ENCODE measurements around the gene HDAC4. TPM values are rescaled to one million over a fixed set of nuclear protein-coding genes. Genes with fewer than 3 reads are reported as not detected.

The HDAC4 gene
- total RNA-seq, 2 donors from 2014 or later, result 49.8 to 71.7 TPM

DNA sequence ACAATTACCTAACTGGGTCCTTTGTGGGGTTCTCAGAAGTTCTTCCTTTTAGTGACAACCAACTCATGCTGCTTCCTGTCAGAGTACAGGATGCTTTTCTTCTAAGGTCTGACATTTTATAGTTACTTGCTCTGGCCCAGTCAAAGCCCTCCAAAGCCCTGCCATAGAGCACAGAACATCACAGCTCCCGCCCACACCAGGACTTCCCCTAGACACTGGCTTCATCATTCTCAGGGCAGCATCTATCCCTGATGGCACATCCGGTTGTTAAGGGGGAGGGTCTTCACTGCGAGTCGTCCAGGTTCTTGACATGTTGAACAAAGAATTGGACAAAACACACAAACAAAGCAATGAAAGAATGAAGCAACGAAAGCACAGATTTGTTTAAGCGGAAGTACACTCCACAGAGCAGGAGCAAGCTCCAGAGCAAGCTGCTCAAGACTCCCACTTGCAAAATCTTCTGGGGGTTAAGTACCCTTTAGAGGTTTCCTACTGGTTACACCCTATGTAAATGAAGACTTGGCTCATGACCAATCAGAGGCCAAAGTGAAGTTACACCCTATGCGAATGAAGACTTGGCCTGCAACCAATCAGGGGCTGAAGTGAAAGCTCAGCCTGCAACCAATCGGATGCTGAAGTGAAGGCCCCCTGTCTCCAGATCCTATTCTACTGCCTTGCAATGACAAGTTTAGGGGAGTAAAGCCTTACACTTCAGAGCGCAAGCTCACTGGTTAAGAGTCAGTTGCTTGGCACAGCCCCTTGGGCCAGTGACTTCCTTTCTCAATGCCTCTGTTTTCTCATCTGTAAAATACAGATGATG, 79.0 kb downstream of the HDAC4 start:
- H3K27me3 Mint-ChIP-seq (ENCODE audit: low read depth), result peaks cover 8% of the 10 kb centered on the region
- H3K36me3 Mint-ChIP-seq (ENCODE audit: insufficient read depth in 2 of 2), result peaks cover 4 to 14% of the 10 kb centered on the region in 2 donors
- H3K9me3 Mint-ChIP-seq, result no peaks in the 10 kb centered on the region
- DNase-seq (peak; percentile 79 to 82), ATAC-seq (replicated peaks in 1 of 2) (peak; percentile 87 to 89)
- peaks cover 79% of the 10 kb centered on the region for H3K4me1 Mint-ChIP-seq (ENCODE audit: low read depth)
- peak overlapping the region; percentile 66 to 67 for H3K4me3 Mint-ChIP-seq
- H3K27ac Mint-ChIP-seq, result peak overlapping the region; percentile 95

DNA sequence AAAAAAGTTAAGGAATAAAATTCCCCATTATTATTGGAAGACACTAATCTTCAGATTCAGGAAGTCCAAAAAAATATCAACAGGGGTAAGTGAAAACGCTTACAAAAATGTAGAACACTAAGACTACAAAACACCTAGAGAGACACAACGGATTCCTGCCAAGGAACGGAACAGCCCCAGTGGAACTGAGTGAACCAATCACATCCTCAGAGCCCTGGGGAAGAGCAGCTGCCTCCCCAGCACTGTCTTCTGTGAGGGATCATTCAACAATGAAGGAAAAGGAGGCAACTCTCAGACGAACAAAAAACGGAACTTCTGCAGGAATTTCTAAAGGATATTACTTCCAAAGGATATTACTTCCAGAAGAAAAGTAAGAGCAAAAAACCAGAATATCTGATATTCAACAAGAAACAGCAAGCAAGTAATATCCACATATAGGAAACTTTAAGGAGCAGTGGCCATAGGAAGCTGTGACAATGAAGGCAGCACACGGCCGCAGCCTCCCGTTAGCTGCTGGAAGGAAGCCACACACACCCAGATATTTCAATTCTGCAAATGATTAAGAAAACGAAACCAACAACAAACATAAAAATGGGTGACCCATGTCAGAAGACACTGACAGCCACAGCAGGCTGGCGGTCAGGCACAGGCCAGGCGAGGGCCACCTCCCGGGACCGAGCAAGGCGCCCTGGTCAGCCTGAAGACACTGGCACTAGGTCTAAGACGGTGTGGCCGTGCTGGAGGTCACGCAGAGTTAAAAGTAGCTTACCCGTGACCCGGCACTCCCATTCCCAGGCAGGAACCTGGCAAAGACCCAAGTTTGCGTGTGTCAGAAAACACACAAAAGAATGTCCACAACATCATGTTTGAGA, 81.8 kb downstream of the HDAC4 start:
- H3K36me3 Mint-ChIP-seq (ENCODE audit: insufficient read depth in 2 of 2), result peaks cover 5 to 25% of the 10 kb centered on the region in 2 donors
- ATAC-seq (replicated peaks in 1 of 2), result no peak
- H3K27ac Mint-ChIP-seq, result peak overlapping the region; percentile 91
- no peak for DNase-seq
- no peaks in the 10 kb centered on the region for H3K9me3 Mint-ChIP-seq
- H3K4me3 Mint-ChIP-seq, result peak overlapping the region in 1 of 2 donors; percentile 83
- peaks cover 76% of the 10 kb centered on the region for H3K4me1 Mint-ChIP-seq (ENCODE audit: low read depth)
- H3K27me3 Mint-ChIP-seq (ENCODE audit: low read depth), result peaks cover 8% of the 10 kb centered on the region

DNA sequence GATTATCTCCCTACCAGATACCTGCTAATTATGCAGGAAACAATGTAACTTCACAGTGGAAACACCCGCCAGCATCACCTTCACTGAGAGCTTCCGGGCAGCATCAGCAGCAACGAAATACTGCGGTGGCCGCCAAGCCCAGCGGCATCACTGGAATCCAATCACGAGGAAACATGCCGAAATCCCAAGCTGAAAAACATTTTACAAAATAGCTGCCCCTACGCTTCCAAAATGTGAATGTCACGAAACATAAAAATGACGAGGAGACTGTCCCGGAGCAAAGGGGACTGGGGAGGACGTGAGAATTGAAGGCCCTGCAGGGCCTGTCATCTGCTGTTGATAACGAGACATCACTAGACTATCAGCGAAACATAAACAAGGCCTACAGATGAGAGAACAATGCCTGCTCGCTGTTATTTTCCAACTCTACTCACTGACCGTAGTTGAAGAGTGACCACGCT, 82.6 kb downstream of the HDAC4 start:
- ATAC-seq (replicated peaks in 1 of 2) (no peak), DNase-seq (no peak)
- Mint-ChIP-seq H3K27ac (peak overlapping the region; percentile 13), H3K4me3 (peak overlapping the region in 1 of 2 donors; percentile 83), H3K27me3 (ENCODE audit: low read depth) (peaks cover 5% of the 10 kb centered on the region), H3K36me3 (ENCODE audit: insufficient read depth in 2 of 2) (peaks cover 6 to 22% of the 10 kb centered on the region in 2 donors), H3K9me3 (no peaks in the 10 kb centered on the region), H3K4me1 (ENCODE audit: low read depth) (peaks cover 71% of the 10 kb centered on the region)

DNA sequence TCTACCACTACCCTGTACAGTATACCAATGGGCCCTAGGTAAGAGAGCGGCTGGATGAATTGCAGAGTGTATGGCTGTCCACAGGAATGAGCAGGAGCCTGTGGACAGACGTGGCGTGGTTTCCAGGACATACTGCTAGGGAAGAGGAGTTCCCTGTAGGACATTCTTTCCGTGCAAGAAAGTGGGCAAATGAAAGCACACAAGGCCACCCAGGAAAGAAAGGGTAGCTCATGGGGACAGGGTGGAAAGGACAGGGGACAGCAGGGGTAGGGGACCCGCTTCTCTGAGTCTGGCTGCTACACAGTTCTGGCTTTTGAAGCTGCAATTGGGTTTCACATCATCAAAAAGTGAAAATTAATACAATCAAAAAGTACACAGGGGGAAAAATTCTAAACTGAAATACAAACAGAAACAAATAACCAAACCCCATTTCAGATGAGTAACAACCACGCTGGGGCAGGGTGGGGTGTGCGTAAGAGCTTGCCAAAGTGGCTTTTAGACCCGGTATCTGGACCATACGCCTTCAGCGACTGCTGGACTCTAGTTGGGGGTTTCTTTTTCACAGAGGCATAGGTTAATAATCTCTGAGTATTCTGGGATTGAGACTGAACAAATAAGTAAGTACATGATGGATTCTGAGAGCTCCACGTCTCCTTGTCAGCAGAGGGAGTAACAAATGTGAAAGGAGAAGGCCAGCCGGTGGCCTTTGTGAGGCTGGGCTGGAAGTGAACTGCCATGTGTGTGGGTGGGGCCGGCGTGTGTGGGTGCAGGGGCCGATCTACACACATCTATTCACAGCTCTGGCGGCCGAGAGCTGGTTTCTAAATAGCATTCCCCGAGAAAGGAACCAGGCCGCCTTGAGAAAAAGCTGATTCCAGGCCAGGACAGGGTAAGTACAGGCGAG, 84.0 kb downstream of the HDAC4 start:
- ATAC-seq (replicated peaks in 1 of 2) (no peak), DNase-seq (no peak)
- Mint-ChIP-seq H3K9me3 (no peaks in the 10 kb centered on the region), H3K4me3 (no peak overlapping the region), H3K4me1 (ENCODE audit: low read depth) (peaks cover 58% of the 10 kb centered on the region), H3K27me3 (ENCODE audit: low read depth) (no peaks in the 10 kb centered on the region), H3K36me3 (ENCODE audit: insufficient read depth in 2 of 2) (peaks cover 6 to 19% of the 10 kb centered on the region in 2 donors), H3K27ac (no peak overlapping the region)

DNA sequence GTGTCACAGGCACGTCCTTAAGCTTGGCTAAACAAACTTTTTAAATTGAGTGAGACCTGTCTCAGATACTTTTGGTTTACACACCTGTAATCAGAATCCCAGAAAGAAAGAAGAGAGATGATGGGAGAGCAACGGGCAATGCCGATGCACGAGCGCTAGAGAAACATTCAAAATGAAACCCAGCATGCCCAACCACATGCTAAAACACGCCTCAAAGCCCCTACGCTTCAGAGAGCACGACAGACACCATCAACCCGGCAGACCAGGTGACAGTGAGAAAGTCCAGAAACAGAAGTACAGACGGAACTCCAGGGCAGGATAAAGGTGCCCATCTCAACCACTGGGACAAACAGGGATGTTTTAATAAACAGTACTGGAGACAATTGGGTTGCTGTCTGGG, 85.5 kb downstream of the HDAC4 start:
- H3K36me3 Mint-ChIP-seq (ENCODE audit: insufficient read depth in 2 of 2), result peaks cover 6 to 18% of the 10 kb centered on the region in 2 donors
- peak in 1 of 2 donors; percentile 69 for ATAC-seq (replicated peaks in 1 of 2)
- peak overlapping the region in 1 of 2 donors; percentile 66 for H3K4me3 Mint-ChIP-seq
- H3K27me3 Mint-ChIP-seq (ENCODE audit: low read depth), result no peaks in the 10 kb centered on the region
- no peak overlapping the region for H3K27ac Mint-ChIP-seq
- peaks cover 43% of the 10 kb centered on the region for H3K4me1 Mint-ChIP-seq (ENCODE audit: low read depth)
- H3K9me3 Mint-ChIP-seq, result no peaks in the 10 kb centered on the region
- no peak for DNase-seq

DNA sequence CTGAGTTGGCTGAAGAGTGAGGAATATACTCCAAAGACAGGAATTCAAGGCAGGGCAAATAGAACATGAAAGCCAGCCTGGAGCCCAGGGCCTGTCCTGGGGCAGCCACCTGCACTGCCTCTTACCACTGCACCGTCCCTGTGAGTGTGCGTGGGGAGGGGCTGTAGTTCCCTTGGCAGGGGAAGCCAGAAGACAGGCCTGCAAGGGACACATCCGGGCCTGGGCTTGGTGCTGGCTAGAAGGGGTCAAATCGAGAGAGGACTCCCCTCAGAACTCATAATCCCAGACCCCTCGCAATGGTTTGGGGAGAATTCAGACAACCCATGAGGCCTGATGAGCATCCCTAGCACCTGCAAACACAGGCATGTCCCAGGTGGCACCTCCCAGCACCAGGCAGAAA, 87.0 kb downstream of the HDAC4 start:
- Mint-ChIP-seq H3K36me3 (ENCODE audit: insufficient read depth in 2 of 2) (peaks cover 6 to 18% of the 10 kb centered on the region in 2 donors), H3K27me3 (ENCODE audit: low read depth) (no peaks in the 10 kb centered on the region), H3K27ac (no peak overlapping the region), H3K4me1 (ENCODE audit: low read depth) (peaks cover 35% of the 10 kb centered on the region), H3K4me3 (no peak overlapping the region), H3K9me3 (no peaks in the 10 kb centered on the region)
- DNase-seq (no peak), ATAC-seq (replicated peaks in 1 of 2) (no peak)

DNA sequence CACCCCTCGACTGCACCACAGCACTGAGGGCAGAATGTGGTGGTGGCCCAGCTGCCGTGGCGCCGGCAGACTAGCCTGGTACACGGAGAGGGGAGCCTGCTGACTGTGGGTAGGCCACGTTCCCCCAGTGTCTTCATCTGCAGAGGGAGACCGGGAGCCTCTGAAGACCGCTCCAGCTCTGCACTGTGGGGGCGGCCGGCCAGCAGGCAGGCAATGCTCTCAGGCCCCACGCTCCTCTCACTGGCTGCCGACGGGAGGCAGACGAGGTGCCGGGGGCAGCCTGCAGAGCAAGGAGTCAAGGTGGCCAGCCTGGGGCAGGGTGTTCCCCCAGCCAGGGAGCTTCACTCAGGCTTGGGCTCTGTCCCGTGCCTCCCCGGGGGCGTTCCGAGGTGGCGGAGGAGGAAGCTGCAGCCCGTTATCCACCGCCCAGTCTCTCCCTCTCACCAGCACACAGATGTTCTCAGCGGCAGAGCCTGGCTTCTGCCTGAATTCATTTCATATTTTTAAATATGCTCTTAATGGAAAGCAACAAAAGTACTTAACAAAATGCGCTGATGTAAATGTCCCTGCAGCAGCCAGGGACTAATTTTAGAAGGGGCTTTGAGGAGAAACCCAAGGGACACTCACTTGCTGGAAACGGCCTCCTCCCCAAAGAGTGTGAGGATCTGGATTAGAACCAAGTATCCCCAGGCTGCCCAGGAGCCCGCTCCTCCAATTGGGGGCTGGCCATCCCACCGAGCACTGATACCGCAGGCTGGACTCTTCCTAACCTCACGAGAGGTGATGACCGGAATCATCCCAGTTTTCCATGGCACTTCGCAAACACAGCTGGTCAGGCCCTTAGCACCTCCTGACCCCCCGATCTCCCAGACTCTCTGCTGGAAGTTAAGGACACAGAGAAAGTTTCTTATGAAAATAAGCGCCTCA, 87.8 kb downstream of the HDAC4 start:
- Mint-ChIP-seq H3K27ac (no peak overlapping the region), H3K4me3 (no peak overlapping the region), H3K4me1 (ENCODE audit: low read depth) (peaks cover 32% of the 10 kb centered on the region), H3K9me3 (no peaks in the 10 kb centered on the region), H3K36me3 (ENCODE audit: insufficient read depth in 2 of 2) (peaks cover 6 to 18% of the 10 kb centered on the region in 2 donors), H3K27me3 (ENCODE audit: low read depth) (no peaks in the 10 kb centered on the region)
- no peak for ATAC-seq (replicated peaks in 1 of 2)
- DNase-seq, result no peak

DNA sequence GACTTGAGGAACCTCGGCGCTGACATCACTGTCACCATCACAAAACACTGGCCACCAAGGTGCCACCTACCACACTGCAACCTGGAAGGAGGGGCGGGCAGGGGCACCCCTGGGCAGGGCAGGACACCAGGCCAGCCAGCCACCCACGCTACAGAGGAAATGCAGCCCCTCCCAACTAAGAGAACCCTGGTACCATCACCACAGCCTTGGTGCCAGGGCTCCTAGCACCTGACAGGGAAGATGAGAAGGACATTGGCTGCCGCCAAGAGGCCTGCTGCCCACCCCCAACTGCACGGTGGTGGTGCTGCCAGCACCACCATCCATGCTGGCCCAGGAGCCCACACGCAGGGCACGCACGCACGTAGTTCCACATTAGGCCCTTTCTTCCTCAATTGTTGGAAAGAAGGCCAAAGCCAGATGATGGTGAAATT, 88.7 kb downstream of the HDAC4 start:
- DNase-seq (no peak), ATAC-seq (replicated peaks in 1 of 2) (no peak)
- Mint-ChIP-seq H3K27me3 (ENCODE audit: low read depth) (no peaks in the 10 kb centered on the region), H3K27ac (no peak overlapping the region), H3K9me3 (no peaks in the 10 kb centered on the region), H3K4me3 (no peak overlapping the region), H3K36me3 (ENCODE audit: insufficient read depth in 2 of 2) (peaks cover 6 to 18% of the 10 kb centered on the region in 2 donors), H3K4me1 (ENCODE audit: low read depth) (peaks cover 28% of the 10 kb centered on the region)

DNA sequence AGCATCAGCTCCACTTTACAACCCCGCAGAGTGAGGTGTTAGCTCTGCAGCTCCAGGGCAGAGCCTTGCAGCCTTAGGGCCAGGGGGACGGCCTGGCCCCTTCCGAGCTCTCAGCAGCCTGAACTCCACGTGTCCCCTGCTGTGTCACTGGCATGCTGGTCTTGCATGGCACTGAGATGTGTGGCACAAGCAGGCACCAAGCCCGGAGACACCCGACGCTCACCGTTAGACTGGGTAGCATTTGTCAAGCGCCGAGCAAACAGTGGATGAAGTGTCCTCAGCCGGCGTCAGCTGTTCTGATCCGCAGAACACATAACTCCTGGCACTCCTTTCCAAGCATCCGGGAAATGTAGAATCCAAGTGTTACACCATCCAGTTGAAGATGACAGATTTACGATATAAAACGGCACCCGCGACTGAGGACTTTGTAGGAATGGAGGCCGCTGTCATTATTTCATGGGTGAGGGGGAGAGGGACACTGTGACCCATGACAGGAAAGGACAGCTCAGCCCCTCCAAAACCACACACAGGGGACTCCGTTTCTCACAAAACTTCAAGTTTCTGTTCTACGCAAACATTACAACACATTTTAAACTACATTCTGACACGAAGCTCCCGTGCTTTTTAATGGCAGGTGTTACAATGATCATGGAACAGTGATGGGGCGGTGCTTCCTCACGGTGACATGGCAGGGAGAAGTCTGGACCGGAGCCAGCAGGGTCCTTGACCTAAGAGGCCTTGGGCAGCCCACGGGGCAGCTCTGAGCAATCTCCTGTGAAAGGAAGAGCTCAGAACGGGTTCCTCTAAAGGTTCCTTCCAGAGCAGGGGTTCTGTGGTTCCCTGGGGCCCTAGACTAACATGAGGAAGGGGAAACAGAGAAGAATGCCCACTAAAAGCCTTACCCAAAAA, 89.4 kb downstream of the HDAC4 start:
- Mint-ChIP-seq H3K4me1 (ENCODE audit: low read depth) (peaks cover 21% of the 10 kb centered on the region), H3K9me3 (no peaks in the 10 kb centered on the region), H3K27me3 (ENCODE audit: low read depth) (peaks cover under 1% of the 10 kb centered on the region), H3K4me3 (no peak overlapping the region), H3K27ac (no peak overlapping the region), H3K36me3 (ENCODE audit: insufficient read depth in 2 of 2) (peaks cover 6 to 14% of the 10 kb centered on the region in 2 donors)
- no peak for DNase-seq
- no peak for ATAC-seq (replicated peaks in 1 of 2)

DNA sequence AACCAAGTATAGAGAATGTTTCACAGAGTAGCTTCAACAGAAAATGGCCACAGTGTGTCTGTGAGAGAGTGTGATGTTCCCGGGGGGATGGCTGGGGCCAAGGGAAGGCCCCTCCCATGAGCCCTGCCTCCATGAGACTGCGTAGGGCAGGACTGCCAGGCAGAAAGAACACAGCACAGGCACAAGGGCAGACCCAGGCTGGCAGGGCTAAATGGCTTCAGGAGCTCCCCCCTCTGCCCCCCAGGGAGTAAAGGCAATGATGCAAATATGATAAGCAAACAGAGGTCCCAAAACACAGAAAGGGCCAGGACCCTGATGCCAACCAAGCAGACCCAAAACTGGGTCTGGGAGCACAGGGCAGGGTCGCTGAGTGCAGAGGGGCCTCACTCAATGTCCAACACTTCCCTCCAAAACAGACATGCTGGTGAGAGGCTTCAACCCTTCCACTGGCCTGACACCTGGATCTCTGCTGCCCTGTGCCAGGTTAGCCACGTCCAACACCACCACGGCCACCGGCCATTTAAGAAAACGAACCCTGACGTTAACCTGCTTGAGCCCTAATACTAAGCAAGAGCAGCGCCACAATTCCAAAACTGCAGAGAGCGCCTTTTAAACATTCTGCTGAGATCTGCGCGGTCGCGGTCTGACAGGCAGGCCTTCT, 90.3 kb downstream of the HDAC4 start:
- peaks cover 23% of the 10 kb centered on the region for H3K4me1 Mint-ChIP-seq (ENCODE audit: low read depth)
- no peak overlapping the region for H3K27ac Mint-ChIP-seq
- ATAC-seq (replicated peaks in 1 of 2) (no peak), DNase-seq (no peak)
- H3K9me3 Mint-ChIP-seq, result no peaks in the 10 kb centered on the region
- H3K4me3 Mint-ChIP-seq, result no peak overlapping the region
- peaks cover 7% of the 10 kb centered on the region for H3K27me3 Mint-ChIP-seq (ENCODE audit: low read depth)
- H3K36me3 Mint-ChIP-seq (ENCODE audit: insufficient read depth in 2 of 2), result peaks cover 6 to 12% of the 10 kb centered on the region in 2 donors

All from activated T-cell treated with anti-CD3 and anti-CD28 coated beads, Interleukin-2, amount 50 U/mL, for 72 hours (primary cell).